Panc1 (cell line): ENCODE measurements around the gene ELF4. TPM values are rescaled to one million over a fixed set of nuclear protein-coding genes. Genes with fewer than 3 reads are reported as not detected.
A peak's percentile ranks its signal among the peaks of the same experiment; 100 is the strongest.

Experiments used
- ATAC-seq: fragments of 200-7000 bp; cut with Tn5 transposase; 2 replicates; pipeline ENCODE4 v1.9.1; 2020; ENCODE audit warnings: mild to moderate bottlenecking, moderate library complexity
- BruUV-seq: library from RNA; stranded (reverse); fragments of 400-500 nt; replicated peaks from 2 replicates; lab custom pipeline; 2021; lab: Mats Ljungman, UMichigan
- CTCF ChIA-PET: fragments of 300-600 bp; sonication (Branson Sonifier 250); formaldehyde crosslinking; loops from one replicate; lab custom pipeline; 2022; ENCODE audit warnings: antibody characterized with exemption; lab: Charles Lee
- POLR2A ChIA-PET: fragments of 300-600 bp; sonication (Branson Sonifier 250); formaldehyde crosslinking; loops from one replicate; lab custom pipeline; 2022; ENCODE audit warnings: antibody characterized with exemption; lab: Charles Lee
- DNase-seq: peaks from one replicate; pipeline ENCODE4 v3.0.0-alpha.2; 2010; ENCODE audit warnings: low read depth, low spot score
- H3K27ac ChIP-seq: 2 replicates; pipeline ENCODE4 v1.5.1; 2011; ENCODE audit warnings: mild to moderate bottlenecking, low read length, inconsistent platforms
- H3K27me3 ChIP-seq: fragments of 200-500 bp; sonication (Bioruptor generic); 2 replicates; pipeline ENCODE4 v1.6.0; 2014; ENCODE audit warnings: low read length, inconsistent platforms; ENCODE audit not compliant: control insufficient read depth, insufficient read depth
- H3K36me3 ChIP-seq: fragments of 200-500 bp; sonication (Bioruptor generic); 2 replicates; pipeline ENCODE4 v1.5.1; 2014; ENCODE audit warnings: inconsistent platforms, mild to moderate bottlenecking, low read length, moderate library complexity; ENCODE audit not compliant: control insufficient read depth, insufficient read depth
- H3K4me1 ChIP-seq: 2 replicates; pipeline ENCODE4 v1.5.1; 2011; ENCODE audit warnings: inconsistent platforms, mild to moderate bottlenecking, low read length, moderate library complexity; ENCODE audit not compliant: control insufficient read depth, insufficient read depth
- H3K4me3 ChIP-seq, 2 experiments: 2 replicates each; pipeline ENCODE4 v1.5.1; 2011 to 2012; ENCODE audit warnings: low read depth in 2 of 2, low read length in 2 of 2, mild to moderate bottlenecking in 2 of 2, inconsistent platforms in 1 of 2, moderate library complexity in 1 of 2
- H3K9me3 ChIP-seq: fragments of 200-500 bp; sonication (Bioruptor generic); 2 replicates; pipeline ENCODE4 v1.5.1; 2014; ENCODE audit warnings: low read depth, mild to moderate bottlenecking, inconsistent platforms, low read length, moderate library complexity; ENCODE audit not compliant: control insufficient read depth, insufficient read depth
- POLR2AphosphoS5 ChIP-seq: IDR thresholded peaks from 2 replicates; pipeline ENCODE4 v1.6.1; 2012; ENCODE audit warnings: mild to moderate bottlenecking, low read depth, low read length, moderate library complexity
- SIN3A ChIP-seq: IDR thresholded peaks from 2 replicates; pipeline ENCODE4 v1.6.1; 2012; ENCODE audit warnings: low read depth, mild to moderate bottlenecking, low read length, moderate library complexity, borderline replicate concordance; ENCODE audit not compliant: insufficient read depth
- TCF7L2 ChIP-seq: IDR thresholded peaks from 2 replicates; pipeline ENCODE4 v1.6.1; 2011; ENCODE audit warnings: mild to moderate bottlenecking, low read depth, low read length, inconsistent platforms
- in situ Hi-C: cut with HindIII; loops from 2 replicates; pipeline ENCODE4 v1.10.0; 2016; ENCODE audit warnings: low sequenced_read_pairs, low pct_unique_long_range_greater_than_20kb
- intact Hi-C: fragments of 100-400 bp; cut with micrococcal nuclease; formaldehyde crosslinking; loops from one replicate; pipeline ENCODE4 v1.10.0; 2022; ENCODE audit not compliant: unreplicated experiment
- total RNA-seq: library from RNA; stranded (reverse); gene quantifications from one replicate; pipeline ENCODE4 v1.2.1, GENCODE V29; 2021; ENCODE audit not compliant: unreplicated experiment
- TF ChIP-seq, protein P1 (sequence below): fragments of 450-650 bp; IDR thresholded peaks from 2 replicates; pipeline ENCODE4 v1.5.1; 2017; ENCODE audit warnings: mild to moderate bottlenecking
- TF ChIP-seq, protein P2 (sequence below), 2 experiments: IDR thresholded peaks; 2 replicates each; pipeline ENCODE4 v1.6.1; 2011 to 2012; ENCODE audit warnings: low read depth in 2 of 2, control low read depth in 1 of 2, low read length in 1 of 2, mild to moderate bottlenecking in 1 of 2, moderate library complexity in 1 of 2; ENCODE audit not compliant: insufficient read depth in 1 of 2

ELF4 gene
- total RNA-seq, 1 experiment from 2014 or later = 48.0 TPM

DNA sequence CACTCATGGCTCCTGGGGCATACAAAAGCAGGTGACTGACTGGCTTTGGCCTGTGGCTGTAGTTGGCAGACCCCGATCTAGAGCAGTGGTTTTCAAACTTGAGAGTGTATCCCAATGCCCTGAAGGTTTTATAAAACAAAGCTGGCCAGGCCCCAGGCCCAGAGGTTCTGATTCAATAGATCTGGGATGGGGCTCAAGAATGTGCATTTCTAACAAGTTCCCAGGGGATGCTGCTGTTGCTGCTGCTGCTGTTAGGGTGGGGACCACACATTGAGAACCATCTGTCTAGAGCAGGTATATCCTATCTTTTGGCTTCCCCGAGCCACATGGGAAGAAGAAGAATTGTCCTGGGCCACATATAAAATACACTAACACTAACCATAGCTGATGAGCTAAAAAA, 48.0 kb upstream of the ELF4 start:
- POLR2A ChIA-PET = no interaction called here
- in situ Hi-C loops = no loop called here

DNA sequence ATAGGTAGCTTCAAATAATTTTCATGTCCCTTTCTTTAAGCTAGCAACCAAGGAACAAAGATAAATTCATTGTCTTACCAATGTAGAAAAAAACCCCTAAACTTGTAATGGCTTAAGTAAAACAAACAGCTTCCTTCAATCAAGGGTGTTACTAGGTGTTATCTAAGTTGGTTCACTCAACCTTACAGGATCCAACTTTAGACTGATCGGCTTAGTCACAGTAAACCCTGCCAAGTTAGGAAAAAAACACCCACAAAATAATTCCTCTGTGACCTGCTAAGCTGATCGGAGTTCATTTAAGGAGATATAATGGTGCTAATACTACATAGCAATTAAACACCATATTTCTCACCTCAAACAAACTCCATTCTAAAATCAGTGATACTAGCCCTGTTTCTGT, 45.3 kb upstream of the ELF4 start:
- no peak overlapping the region for H3K27ac ChIP-seq
- TF ChIP-seq, protein P1, sequence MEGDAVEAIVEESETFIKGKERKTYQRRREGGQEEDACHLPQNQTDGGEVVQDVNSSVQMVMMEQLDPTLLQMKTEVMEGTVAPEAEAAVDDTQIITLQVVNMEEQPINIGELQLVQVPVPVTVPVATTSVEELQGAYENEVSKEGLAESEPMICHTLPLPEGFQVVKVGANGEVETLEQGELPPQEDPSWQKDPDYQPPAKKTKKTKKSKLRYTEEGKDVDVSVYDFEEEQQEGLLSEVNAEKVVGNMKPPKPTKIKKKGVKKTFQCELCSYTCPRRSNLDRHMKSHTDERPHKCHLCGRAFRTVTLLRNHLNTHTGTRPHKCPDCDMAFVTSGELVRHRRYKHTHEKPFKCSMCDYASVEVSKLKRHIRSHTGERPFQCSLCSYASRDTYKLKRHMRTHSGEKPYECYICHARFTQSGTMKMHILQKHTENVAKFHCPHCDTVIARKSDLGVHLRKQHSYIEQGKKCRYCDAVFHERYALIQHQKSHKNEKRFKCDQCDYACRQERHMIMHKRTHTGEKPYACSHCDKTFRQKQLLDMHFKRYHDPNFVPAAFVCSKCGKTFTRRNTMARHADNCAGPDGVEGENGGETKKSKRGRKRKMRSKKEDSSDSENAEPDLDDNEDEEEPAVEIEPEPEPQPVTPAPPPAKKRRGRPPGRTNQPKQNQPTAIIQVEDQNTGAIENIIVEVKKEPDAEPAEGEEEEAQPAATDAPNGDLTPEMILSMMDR = no peak
- TF ChIP-seq SIN3A (no peak), POLR2AphosphoS5 (no peak), TCF7L2 (no peak)
- TF ChIP-seq, protein P2, sequence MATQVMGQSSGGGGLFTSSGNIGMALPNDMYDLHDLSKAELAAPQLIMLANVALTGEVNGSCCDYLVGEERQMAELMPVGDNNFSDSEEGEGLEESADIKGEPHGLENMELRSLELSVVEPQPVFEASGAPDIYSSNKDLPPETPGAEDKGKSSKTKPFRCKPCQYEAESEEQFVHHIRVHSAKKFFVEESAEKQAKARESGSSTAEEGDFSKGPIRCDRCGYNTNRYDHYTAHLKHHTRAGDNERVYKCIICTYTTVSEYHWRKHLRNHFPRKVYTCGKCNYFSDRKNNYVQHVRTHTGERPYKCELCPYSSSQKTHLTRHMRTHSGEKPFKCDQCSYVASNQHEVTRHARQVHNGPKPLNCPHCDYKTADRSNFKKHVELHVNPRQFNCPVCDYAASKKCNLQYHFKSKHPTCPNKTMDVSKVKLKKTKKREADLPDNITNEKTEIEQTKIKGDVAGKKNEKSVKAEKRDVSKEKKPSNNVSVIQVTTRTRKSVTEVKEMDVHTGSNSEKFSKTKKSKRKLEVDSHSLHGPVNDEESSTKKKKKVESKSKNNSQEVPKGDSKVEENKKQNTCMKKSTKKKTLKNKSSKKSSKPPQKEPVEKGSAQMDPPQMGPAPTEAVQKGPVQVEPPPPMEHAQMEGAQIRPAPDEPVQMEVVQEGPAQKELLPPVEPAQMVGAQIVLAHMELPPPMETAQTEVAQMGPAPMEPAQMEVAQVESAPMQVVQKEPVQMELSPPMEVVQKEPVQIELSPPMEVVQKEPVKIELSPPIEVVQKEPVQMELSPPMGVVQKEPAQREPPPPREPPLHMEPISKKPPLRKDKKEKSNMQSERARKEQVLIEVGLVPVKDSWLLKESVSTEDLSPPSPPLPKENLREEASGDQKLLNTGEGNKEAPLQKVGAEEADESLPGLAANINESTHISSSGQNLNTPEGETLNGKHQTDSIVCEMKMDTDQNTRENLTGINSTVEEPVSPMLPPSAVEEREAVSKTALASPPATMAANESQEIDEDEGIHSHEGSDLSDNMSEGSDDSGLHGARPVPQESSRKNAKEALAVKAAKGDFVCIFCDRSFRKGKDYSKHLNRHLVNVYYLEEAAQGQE (IDR thresholded peaks at IDR 0.05; ENCODE audit: insufficient read depth in 1 of 2, low read depth in 2 of 2, low read length in 1 of 2) = no peak
- ChIA-PET POLR2A (no interaction called here), CTCF (no interaction called here)
- BruUV-seq = TSS peak; percentile 16
- H3K9me3 ChIP-seq = no peaks in the 10 kb centered on the region
- intact Hi-C loops (no loop called here), in situ Hi-C loops (no loop called here)
- DNase-seq (no peak), ATAC-seq (no peak)
- H3K27me3 ChIP-seq = no peaks in the 10 kb centered on the region
- no peak overlapping the region for H3K4me3 ChIP-seq
- no peaks in the 10 kb centered on the region for H3K4me1 ChIP-seq
- H3K36me3 ChIP-seq = peaks cover 14% of the 10 kb centered on the region; the same call in 1 of the 2 replicates

More for the DNA sequence above, 48.0 kb upstream of the ELF4 start:
- Histone ChIP-seq H3K4me3 (no peak overlapping the region), H3K27me3 (no peaks in the 10 kb centered on the region), H3K9me3 (no peaks in the 10 kb centered on the region), H3K36me3 (peaks cover 14% of the 10 kb centered on the region; the same call in 1 of the 2 replicates), H3K4me1 (peaks cover 6% of the 10 kb centered on the region), H3K27ac (no peak overlapping the region)
- BruUV-seq = no TSS peak
- TF ChIP-seq TCF7L2 = no peak
- TF ChIP-seq, protein P2 (IDR thresholded peaks at IDR 0.05; ENCODE audit: insufficient read depth in 1 of 2, low read depth in 2 of 2, low read length in 1 of 2) = no peak
- CTCF ChIA-PET = no interaction called here
- no peak for ATAC-seq
- no peak for DNase-seq
- intact Hi-C loops = no loop called here
